GM21529 (cell line): ENCODE results near the gene TRABD2B.

ENCODE experiments used
- ATAC-seq: cut with Tn5 transposase; IDR thresholded peaks from one replicate; pipeline ENCODE4 v1.9.1; 2021; ENCODE audit not compliant: unreplicated experiment

The TRABD2B gene

GRCh38 chr1:47711848-47712492, 285.2 kb downstream of the TRABD2B start:
- no peak for ATAC-seq

- no peak for ATAC-seq
These were observed 285.9 kb downstream of the TRABD2B start for GRCh38 chr1:47711184-47711847.
